ENCODE data around the gene TMED8. TPM values are rescaled to one million over a fixed set of nuclear protein-coding genes. Genes with fewer than 3 reads are reported as not detected.
"Not testable (repeated sequence)": the region's sequence is repeated elsewhere in the genome, so short reads cannot be mapped to it uniquely, and the experiment has no call there.

Gene TMED8
- total RNA-seq, 1 donor from 2014 or later: 4.8 TPM

DNA sequence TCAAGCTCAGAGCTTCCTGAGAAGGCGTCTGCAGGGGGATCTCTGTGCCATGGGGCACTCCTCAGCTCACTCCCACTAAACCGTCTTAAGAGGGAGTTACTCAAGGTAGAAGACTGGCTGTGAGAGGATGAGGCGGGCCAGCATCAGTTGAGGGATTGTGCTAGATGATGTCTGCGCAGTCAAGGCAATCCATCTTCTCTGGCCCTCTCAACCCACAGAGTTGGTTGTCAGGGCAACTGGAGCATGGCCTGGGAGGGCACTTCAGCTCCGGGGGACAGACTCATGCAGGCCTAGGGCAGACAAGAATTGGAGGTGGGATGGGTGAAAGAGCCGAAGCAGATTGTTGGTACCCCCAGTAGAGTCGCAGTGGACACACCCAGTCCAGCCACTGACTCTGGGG is 47.0 kb downstream of the TMED8 start:
- ATAC-seq (ENCODE audit: poor library complexity): no peak
- intact Hi-C loops (cut with DNase I): loop anchor here (5.0 kb wide), 1 partner anchor 47 kb away; the partner anchor contains the start of genes SAMD15 and TMED8

DNA sequence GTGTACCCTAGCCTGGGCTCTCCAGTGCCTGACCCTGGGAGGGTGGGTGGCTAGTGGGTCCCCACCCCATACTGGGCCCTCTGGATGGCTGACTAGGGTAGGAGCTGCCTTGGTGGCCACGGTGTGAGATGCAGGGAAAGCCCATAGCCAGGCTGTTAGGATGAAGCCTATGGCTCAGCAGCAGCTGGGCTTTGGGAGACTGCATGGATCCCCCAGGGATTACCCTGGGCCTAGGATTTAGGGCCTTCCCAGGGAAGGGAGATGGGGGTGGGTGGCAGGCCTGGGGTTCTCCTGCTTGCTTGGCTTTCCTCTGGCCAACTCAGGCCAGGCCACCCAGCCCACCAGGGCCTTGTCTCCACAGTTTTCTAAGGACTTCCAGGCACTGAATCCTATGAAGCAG is 49.8 kb downstream of the TMED8 start:
- ATAC-seq (ENCODE audit: poor library complexity) (no peak), DNase-seq (no peak)
- intact Hi-C loops (cut with DNase I): loop anchor here (5.0 kb wide), 1 partner anchor 50 kb away; the partner anchor contains the start of genes SAMD15 and TMED8

More for the DNA sequence above, 47.0 kb downstream of the TMED8 start:
- DNase-seq: no peak

DNA sequence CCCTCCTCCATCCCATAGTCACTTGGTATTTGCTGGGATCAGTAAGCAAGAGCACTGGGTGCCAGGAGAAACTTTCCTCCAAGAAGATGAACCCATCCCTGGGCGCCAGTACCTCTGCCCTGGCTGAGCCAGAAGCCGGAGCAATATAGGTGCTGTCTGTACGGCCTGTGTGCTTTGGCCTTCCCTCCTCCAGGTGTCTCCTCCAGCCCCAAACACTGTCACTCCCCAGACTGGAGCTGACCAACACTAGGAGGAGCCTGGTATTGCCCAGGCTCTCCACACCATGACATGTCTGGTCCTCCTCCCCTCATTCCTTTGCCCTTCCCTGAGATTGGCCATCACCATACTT is 51.2 kb downstream of the TMED8 start:
- intact Hi-C loops (cut with DNase I): loop anchor here (5.0 kb wide), 1 partner anchor 52 kb away; the partner anchor contains the start of genes SAMD15 and TMED8
- DNase-seq (no peak), ATAC-seq (ENCODE audit: poor library complexity) (no peak)

DNA sequence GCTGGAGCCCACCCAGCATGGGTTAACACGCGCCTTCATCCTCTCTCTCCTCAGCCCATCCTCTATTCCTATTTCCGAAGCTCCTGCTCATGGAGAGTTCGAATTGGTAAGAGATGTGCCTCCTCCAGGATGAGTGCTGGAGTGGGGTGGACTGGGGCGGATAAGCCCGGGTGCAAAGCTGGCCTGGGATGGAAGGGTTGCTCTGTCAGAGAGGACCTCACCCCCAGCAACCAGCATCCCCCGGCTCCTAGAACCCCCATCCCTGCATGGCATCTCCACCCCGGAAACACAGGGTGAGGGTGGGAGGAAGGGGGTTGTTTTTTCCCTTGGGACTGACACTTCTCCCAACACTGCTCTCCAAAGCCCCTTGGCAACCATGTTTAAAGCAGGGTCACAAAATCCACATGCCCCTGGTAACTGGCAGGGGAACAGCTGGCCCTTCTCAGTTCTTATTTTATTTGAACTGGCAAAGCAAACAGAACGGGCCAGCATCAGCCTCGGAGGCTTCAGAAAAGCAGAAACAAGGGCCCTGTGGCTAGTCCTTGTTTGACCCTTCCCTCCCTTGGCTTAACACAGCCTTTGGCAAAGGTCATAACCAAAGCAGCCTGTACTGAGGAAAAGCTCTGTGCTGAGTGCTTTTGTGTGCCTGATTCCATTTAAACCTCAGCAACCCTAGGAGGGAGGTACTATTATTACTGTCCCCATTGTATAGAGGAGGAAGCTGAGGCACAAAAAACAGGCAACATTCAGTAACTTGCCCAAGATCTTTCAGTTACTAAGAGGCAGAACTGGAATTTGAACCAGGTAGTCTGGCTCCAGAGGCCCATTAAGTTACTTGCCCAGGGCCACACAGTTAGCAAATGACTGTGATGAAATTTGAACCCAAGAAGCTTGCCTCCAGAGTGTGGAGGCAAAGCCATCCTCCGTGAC is 51.8 kb downstream of the TMED8 start:
- intact Hi-C loops (cut with DNase I): loop anchor here (5.0 kb wide), 1 partner anchor 52 kb away; the partner anchor contains the start of genes SAMD15 and TMED8
- DNase-seq: no peak
- ATAC-seq (ENCODE audit: poor library complexity): no peak

DNA sequence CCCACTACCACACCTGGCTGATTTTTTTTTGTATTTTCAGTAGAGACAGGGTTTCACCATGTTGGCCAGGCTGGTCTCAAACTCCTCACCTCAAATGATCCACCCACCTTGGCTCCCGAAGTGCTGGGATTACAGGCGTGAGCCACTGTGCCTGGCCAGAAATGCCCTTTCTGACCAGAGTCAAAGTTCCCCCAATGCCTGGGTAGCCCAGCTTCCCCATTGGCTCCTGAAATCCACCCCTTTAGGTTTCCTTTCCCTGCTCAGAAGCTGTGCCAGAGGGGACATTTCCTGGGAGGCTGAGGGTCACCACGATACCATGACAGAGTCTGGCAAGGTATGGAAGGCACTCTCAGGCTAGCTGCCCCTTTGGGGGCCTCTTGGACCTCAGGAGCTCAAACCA is 52.6 kb downstream of the TMED8 start:
- intact Hi-C loops (cut with DNase I): no loop called here
- DNase-seq: no peak
- ATAC-seq (ENCODE audit: poor library complexity): no peak

DNA sequence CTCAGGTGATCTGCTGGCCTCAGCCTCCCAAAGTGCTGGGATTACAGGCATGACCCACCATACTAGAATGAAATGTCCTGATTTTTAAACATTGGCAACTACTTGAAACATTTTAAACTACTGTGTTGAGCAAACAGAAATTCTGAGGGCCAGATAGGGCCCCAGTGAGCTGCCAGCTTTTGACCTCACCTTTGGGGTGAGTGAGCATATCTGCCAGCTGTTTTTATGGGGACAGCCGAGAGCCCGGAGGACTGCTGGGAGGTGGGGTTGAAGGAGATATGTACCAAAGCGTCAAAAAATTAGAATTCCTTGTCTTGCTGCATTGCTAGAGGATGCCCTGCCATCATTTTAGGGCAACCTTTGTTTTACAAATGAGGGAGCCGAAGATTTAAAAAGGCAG is 53.3 kb downstream of the TMED8 start:
- intact Hi-C loops (cut with DNase I): no loop called here
- DNase-seq (no peak), ATAC-seq (ENCODE audit: poor library complexity) (no peak)

DNA sequence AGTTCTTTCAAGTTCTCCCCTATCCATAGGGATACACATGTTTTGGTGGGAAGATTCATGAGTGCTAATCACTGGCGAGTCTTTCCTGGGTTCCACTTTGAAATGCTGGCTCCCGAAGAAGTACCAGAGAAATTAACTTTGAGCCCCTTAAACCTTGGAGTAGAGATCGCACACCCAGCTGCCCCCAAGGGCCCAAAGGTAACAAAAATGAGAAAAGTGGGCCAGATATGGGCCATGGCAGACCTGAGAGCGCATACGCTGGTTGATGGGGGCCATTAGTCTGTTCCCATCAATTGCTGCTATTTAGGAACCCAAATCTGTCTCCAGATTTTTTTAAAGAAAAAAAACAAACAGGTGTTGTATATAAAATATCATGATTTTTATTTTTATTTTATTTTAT is 53.9 kb downstream of the TMED8 start:
- DNase-seq (no peak), ATAC-seq (ENCODE audit: poor library complexity) (no peak)
- intact Hi-C loops (cut with DNase I): no loop called here

DNA sequence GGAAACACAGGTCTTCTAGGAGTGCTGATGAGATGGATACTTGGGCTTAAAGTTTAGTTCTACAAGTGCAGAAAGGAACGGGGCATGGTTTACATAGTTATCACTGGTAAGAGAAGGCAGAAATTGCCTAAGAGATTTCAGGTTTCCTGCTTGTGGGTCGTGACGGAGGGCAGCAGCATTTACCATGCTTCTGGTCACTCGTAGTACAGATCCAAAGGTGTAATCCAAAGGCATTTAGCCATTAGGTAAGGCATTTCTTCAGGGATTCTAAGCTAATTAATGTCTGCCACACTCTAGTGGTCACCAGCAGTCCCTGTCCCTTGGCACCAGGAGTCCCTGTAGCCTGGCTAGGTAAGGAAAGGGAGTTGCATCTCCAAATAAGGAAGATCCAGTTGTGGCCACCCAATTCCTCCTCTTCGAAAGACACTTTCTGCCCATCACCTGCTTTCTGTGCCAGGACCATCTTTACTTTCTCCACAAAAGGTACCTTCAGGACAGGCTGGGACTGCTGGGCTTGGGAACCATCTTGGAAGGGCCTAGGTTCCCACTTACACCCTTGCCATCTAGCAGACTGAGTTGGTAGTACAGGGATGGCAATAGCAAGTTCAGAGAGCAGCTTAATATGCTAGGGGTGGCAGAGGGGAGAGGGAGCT is 54.5 kb downstream of the TMED8 start:
- DNase-seq: no peak
- no peak for ATAC-seq (ENCODE audit: poor library complexity)
- intact Hi-C loops (cut with DNase I): no loop called here

DNA sequence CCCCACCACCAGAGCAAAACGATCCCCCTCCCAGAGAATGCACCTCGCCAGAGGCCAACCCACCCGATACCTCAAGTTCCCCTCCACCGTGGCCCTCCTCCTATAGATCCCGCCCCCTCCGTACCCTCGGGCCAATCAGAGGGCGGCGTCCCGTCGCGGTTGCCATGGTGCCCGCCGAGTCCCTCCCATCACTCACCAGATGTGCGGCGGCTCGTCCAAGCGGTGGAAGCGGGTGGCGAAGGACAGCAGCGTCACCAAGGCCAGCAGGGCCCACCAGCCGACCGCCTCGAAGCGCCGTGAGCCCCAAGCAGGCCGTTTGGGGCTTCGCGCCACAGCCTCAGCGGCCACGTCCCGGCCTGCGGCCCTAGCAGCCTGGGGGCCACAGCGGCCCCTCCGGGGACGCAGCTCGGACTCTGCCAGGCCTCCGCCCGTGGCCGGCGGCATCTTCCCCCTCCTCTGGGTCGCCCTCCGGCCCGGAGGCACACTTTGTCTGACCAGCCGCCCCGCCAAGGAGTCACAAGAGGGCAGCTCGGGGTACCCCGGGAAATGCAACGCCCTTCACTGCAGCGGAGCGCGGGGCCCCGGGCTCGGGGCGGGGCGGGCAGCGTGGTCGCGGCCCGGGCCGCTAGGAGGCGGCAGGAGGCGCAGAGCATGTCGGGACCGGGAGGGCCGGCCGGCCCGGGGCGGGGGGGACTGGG is 56.5 kb downstream of the TMED8 start, which contains the start of gene POMT2:
Gene POMT2 (minus strand): TSS at position 646 of the 698 bp plus-strand sequence. CDS start 202 bp downstream, at position 444.
- peak; percentile 87 for ATAC-seq (ENCODE audit: poor library complexity)
- peak; percentile 97 for DNase-seq
- intact Hi-C loops (cut with DNase I): no loop called here

DNA sequence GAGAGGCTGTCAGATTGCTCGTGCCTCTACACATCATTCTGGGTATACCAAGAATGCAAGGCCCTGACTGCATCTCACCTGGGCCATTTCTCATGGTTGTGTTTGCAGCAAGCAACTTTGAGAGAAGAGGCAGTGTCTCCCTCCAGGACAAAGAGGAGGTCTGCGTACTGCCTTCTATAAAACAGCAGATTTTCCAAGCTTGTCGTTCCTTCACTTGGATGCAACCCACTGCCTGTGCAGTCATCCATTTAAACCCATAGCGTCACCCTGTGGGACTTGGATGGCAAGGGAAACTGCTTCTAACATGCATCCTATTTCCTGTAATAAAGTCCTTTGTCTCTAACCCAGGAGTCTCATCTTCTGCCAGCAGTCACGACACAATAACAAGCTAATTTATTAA is 57.5 kb downstream of the TMED8 start:
- DNase-seq (no peak), ATAC-seq (ENCODE audit: poor library complexity) (no peak)
- intact Hi-C loops (cut with DNase I): loop anchor here (10.0 kb wide), 1 partner anchor 445 kb away; no protein-coding TSS in a partner anchor

DNA sequence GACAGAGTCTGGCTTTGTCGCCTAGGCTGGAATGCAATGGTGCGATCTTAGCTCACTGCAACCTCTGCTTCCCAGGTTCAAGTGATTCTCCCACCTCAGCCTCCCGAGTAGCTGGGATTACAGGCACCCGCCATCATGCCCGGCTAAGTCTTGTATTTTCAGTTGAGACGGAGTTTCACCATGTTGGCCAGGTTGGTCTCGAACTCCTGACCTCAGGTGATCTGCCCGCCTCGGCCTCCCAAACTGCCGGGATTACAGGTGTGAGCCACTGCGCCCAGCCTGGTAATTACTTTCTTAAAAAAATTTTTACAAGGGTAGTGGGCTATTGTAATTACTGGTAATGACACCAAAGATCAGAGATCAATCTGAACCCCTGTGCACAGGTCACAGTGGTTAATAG is 58.1 kb downstream of the TMED8 start:
- ATAC-seq (ENCODE audit: poor library complexity); DNase-seq: not testable (repeated sequence)
- intact Hi-C loops (cut with DNase I): loop anchor here (10.0 kb wide), 1 partner anchor 444 kb away; no protein-coding TSS in a partner anchor

DNA sequence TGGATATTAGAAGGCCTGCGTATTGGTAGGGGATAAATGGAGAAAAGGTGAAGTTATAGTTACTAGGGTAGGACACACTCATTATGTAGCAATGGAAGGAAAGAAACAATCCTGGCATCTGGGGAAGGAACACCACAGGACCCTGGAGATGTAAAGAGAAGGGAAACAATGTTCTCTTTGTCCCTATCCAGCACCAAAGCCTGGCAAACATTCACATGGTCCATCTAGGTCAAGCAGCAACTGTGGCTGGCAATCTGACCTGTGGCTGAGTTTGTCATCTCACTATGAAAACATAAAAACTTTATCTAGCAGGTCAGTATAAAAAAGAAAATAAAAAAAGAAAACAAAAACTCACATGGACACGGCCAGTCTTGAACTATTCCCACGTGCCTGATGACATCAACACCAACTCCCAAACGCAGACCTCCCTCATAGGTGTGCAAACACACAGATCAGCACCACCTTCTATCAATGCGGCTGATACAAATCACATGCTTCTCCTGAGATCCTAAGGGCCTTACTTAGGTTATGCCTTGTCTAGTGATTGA is 58.8 kb downstream of the TMED8 start:
- ATAC-seq (ENCODE audit: poor library complexity) (no peak), DNase-seq (no peak)
- intact Hi-C loops (cut with DNase I): loop anchor here (10.0 kb wide), 1 partner anchor 443 kb away; no protein-coding TSS in a partner anchor

DNA sequence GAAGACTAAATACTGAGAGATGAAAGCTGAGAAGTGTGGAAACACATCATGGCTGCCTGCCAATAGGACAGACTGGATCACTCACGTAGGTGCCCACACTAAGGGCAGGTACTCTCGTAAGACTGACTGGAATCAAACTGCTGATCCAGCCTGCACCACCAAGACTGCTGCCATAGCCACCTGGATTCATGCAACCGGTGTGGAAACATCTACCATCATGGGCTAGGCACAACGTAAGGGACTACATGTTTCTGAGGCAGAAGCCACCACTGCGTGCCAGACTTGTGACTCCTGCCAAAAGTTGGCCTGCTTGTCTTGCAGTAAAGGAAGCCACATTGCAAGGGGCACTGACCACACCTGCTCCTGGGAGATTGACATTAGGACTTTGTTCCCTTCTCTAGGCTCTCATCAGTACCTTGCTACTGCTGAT is 60.0 kb downstream of the TMED8 start:
- DNase-seq (no peak), ATAC-seq (ENCODE audit: poor library complexity) (no peak)
- intact Hi-C loops (cut with DNase I): loop anchor here (10.0 kb wide), 1 partner anchor 442 kb away; no protein-coding TSS in a partner anchor

DNA sequence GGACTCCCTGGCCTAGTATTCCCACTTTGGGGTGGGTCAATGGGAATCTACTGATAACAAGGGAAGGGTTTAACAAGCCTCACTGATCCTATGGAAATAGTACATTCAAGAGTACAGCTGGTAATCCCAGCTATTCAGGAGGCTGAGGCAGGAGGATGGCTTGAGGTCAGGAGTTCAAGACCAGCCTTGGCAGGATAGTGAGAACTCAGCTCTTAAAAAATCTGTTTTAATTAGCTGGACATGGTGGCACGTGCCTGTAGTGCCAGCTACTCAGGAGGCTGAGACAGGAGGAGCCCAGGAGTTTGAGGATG is 60.7 kb downstream of the TMED8 start:
- no peak for ATAC-seq (ENCODE audit: poor library complexity)
- intact Hi-C loops (cut with DNase I): loop anchor here (10.0 kb wide), 1 partner anchor 441 kb away; no protein-coding TSS in a partner anchor

DNA sequence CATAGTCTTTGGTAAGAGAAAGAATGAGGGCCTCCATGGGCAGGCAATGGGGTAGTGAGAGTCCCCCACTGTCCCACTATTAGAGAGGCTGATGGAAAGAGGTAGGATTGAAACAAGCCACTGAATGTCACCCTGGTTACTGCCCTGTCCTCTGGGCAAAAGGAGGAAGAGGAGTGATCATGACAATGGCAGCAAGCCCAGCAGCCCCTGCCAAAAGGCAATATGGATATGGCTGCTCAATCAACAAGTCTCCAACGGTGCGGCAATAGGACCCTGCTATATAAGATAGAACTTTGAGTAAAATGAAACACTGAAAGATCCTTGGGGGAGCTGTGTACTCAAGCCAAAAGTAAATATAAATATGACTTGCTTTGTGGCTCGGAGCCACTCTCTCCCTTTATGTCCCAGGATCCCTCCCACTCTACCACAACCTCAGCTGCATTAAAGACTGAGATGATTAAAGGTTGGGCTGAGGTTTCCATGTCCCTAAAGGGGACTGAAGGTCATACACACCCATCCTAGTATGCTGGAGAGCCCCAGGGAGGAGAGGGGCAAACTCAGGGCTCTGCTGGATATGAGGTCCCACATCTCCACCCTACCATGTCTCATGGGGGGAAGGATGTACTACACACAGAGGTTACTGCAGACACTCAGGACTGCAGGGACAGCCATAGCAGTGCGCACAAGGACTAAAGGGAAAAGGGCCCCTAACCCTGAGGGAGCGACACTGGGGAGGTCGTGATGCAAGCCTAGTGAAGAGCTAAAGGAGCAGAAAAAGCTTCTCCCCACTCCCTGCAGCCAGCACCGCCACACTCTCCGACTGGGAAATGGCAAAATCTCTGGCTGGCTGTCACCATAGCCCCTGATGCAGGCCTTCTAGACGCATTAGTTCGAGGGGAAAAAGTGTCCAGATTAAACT is 62.1 kb downstream of the TMED8 start:
- ATAC-seq (ENCODE audit: poor library complexity) (no peak), DNase-seq (no peak)
- intact Hi-C loops (cut with DNase I): loop anchor here (2.0 to 10.0 kb wide), 2 partner anchors 160 to 440 kb away; no protein-coding TSS in a partner anchor

More for the DNA sequence above, 60.7 kb downstream of the TMED8 start:
- DNase-seq: no peak

DNA sequence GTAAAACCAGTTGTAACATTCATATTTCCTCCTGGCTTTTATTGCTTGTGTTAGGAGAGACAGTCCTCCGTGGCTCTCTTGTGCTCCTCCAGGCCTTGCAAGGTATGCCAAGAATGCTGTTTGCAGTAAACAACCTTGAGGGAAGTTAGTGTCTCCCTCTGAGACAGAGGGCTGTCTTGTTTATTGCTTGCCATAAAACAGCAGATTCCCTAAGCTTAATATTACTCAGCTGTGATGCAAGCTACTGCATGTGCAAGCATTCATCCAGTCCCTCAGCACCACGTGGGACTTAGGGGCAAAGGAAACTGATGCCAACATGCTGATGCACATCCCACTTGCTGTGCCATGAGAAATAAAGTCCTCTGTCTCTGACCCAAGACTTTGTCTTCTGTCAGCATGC is 62.9 kb downstream of the TMED8 start:
- no peak for ATAC-seq (ENCODE audit: poor library complexity)
- intact Hi-C loops (cut with DNase I): loop anchor here (2.0 to 10.0 kb wide), 2 partner anchors 159 to 439 kb away; no protein-coding TSS in a partner anchor
- DNase-seq: no peak

DNA sequence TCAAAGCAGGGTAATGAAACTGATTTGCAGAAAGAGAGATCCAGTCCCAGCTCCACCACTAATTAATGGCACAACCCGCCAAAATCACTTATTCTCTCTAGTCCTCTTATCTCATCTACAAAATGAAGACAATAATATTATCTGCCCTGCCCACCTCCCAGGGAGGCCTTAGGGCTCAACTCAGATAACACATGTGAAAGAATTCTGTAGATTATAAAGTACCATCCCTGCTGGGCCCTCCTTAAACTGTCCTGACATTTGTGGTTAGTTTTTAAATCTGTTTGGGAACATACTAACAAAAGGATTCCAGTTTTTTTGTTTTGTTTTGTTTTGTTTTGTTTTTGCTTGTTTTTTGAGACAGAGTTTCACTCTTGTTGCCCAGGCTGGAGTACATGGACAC is 63.5 kb downstream of the TMED8 start:
- DNase-seq (no peak), ATAC-seq (ENCODE audit: poor library complexity) (no peak)
- intact Hi-C loops (cut with DNase I): loop anchor here (10.0 kb wide), 1 partner anchor 439 kb away; no protein-coding TSS in a partner anchor

Data from Right ventricle myocardium superior (tissue), 1 donor.